Endothelial cell of umbilical vein (primary cell): ENCODE data around the gene FANCC. TPM values are rescaled to one million over a fixed set of nuclear protein-coding genes. Genes with fewer than 3 reads are reported as not detected.

Experiments
- BruUV-seq: library from RNA; stranded (reverse); fragments of 400-500 nt; replicated peaks from 2 replicates; lab custom pipeline; 2021; lab: Mats Ljungman, UMichigan
- CTCF ChIA-PET: fragments of 300-600, 350-600 bp; sonication (Branson Sonifier 250); formaldehyde crosslinking; loops from one replicate; lab custom pipeline; 2021; ENCODE audit warnings: antibody characterized with exemption, inconsistent platforms; lab: Charles Lee
- POLR2A ChIA-PET: fragments of 300-600, 350-600 bp; sonication (Branson Sonifier 250); formaldehyde crosslinking; loops from one replicate; lab custom pipeline; 2021; ENCODE audit warnings: antibody characterized with exemption, inconsistent platforms; lab: Charles Lee
- DNase-seq: peaks from one replicate; pipeline ENCODE4 v3.0.0-alpha.2; 2011; ENCODE audit warnings: low read depth, low spot score
- FAIRE-seq: peaks from 2 replicates; lab custom pipeline; 2011; peaks lifted over from hg19 to GRCh38; lab: Jason Lieb, UNC
- H2AFZ ChIP-seq: 2 replicates; pipeline ENCODE4 v1.6.0; 2012; ENCODE audit warnings: low read depth, low read length, control low read depth, inconsistent platforms
- H3K27ac ChIP-seq: 2 replicates; pipeline ENCODE4 v1.5.1; 2011; ENCODE audit warnings: low read depth, mild to moderate bottlenecking, control low read depth, low read length, moderate library complexity; ENCODE audit not compliant: insufficient read depth
- H3K27me3 ChIP-seq, 2 experiments: 2 replicates each; pipeline versions ENCODE4 v1.6.0 to v1.6.1; 2011; ENCODE audit warnings: low read length in 2 of 2, mixed read lengths in 1 of 2; ENCODE audit not compliant: control insufficient read depth in 2 of 2, insufficient read depth in 2 of 2
- H3K36me3 ChIP-seq, 2 experiments: 2 replicates in 1 of 2; 3 replicates in 1 of 2; pipeline ENCODE4 v1.5.1; 2011; ENCODE audit warnings: low read length in 2 of 2, mild to moderate bottlenecking in 1 of 2, moderate library complexity in 1 of 2; ENCODE audit not compliant: control insufficient read depth in 2 of 2, insufficient read depth in 2 of 2; ENCODE audit errors: extremely low read depth in 1 of 2
- H3K4me1 ChIP-seq: 3 replicates; pipeline ENCODE4 v1.5.1; 2011; ENCODE audit warnings: mild to moderate bottlenecking, low read length; ENCODE audit not compliant: control insufficient read depth, insufficient read depth; ENCODE audit errors: extremely low read depth
- H3K4me2 ChIP-seq: 2 replicates; pipeline ENCODE4 v1.6.1; 2011; ENCODE audit warnings: low read length, control low read depth, mixed read lengths; ENCODE audit not compliant: insufficient read depth
- H3K4me3 ChIP-seq, 3 experiments: fragments of 200-600 bp in 1 of 3; sonication (generic), shearing (Covaris generic) in 1 of 3; replicated peaks in 1 of 3; 2 replicates each; pipeline ENCODE4 v1.5.1; 2011 to 2016; ENCODE audit warnings: control low read depth in 3 of 3, low read length in 3 of 3, mild to moderate bottlenecking in 2 of 3, inconsistent platforms in 1 of 3, low read depth in 1 of 3, moderate library complexity in 1 of 3; ENCODE audit not compliant: insufficient read depth in 1 of 3
- H3K79me2 ChIP-seq: 2 replicates; pipeline ENCODE4 v1.6.0; 2012; ENCODE audit warnings: low read length, inconsistent platforms; ENCODE audit not compliant: control insufficient read depth, insufficient read depth
- H3K9ac ChIP-seq: replicated peaks from 2 replicates; pipeline ENCODE3; 2011; ENCODE audit warnings: low read length, control low read depth; ENCODE audit not compliant: insufficient read depth; ENCODE audit errors: extremely low read depth
- H3K9me1 ChIP-seq: replicated peaks from 3 replicates; pipeline ENCODE4 v1.6.0; 2011; ENCODE audit warnings: mild to moderate bottlenecking, low read length; ENCODE audit not compliant: control insufficient read depth, insufficient read depth; ENCODE audit errors: extremely low read depth
- H3K9me3 ChIP-seq: replicated peaks from 2 replicates; pipeline ENCODE4 v1.5.1; 2012; ENCODE audit warnings: low read length, inconsistent platforms; ENCODE audit not compliant: control insufficient read depth, insufficient read depth
- H4K20me1 ChIP-seq: replicated peaks from 2 replicates; pipeline ENCODE3; 2011; ENCODE audit warnings: mild to moderate bottlenecking, low read length; ENCODE audit not compliant: control insufficient read depth, insufficient read depth; ENCODE audit errors: extremely low read depth
- CTCF ChIP-seq, 2 donors: IDR thresholded peaks; 1 replicate in 1 of 2; 2 replicates in 1 of 2; pipeline ENCODE4 v1.5.1; 2011; ENCODE audit warnings: low read length in 2 of 2, mild to moderate bottlenecking in 2 of 2, moderate library complexity in 2 of 2, control low read depth in 1 of 2, inconsistent platforms in 1 of 2, low read depth in 1 of 2; ENCODE audit not compliant: insufficient read depth in 1 of 2; ENCODE audit errors: extremely low read depth in 1 of 2
- EZH2 ChIP-seq: IDR thresholded peaks from 2 replicates; pipeline ENCODE4 v1.6.1; 2012; ENCODE audit warnings: borderline replicate concordance, low read depth, mild to moderate bottlenecking, moderate library complexity, low read length, inconsistent platforms; ENCODE audit not compliant: severe bottlenecking
- FOS ChIP-seq: IDR thresholded peaks from 2 replicates; pipeline ENCODE4 v1.6.1; 2011; ENCODE audit warnings: mild to moderate bottlenecking, low read length, moderate library complexity, borderline replicate concordance; ENCODE audit not compliant: insufficient read depth
- GATA2 ChIP-seq: IDR thresholded peaks from 2 replicates; pipeline ENCODE4 v1.7.0; 2011; ENCODE audit warnings: low read depth, mild to moderate bottlenecking, moderate library complexity, mixed read lengths, low read length; ENCODE audit not compliant: insufficient read length, insufficient read depth
- JUN ChIP-seq: IDR thresholded peaks from 2 replicates; pipeline ENCODE4 v1.6.1; 2011; ENCODE audit warnings: borderline replicate concordance, low read depth; ENCODE audit not compliant: insufficient read length, insufficient read depth
- MAX ChIP-seq: IDR thresholded peaks from 2 replicates; pipeline ENCODE4 v1.6.1; 2011; ENCODE audit not compliant: insufficient read depth, insufficient read length
- MYC ChIP-seq: IDR thresholded peaks from one replicate; pipeline ENCODE4 v1.6.1; 2011; ENCODE audit warnings: mild to moderate bottlenecking, low read depth, low read length
- POLR2A ChIP-seq: IDR thresholded peaks from 2 replicates; pipeline ENCODE4 v1.6.1; 2012; ENCODE audit warnings: low read depth, mild to moderate bottlenecking, control low read depth, low read length
- POLR2AphosphoS5 ChIP-seq: IDR thresholded peaks from 2 replicates; pipeline ENCODE4 v1.6.1; 2012; ENCODE audit warnings: low read depth, mild to moderate bottlenecking, control low read depth, low read length, moderate library complexity; ENCODE audit not compliant: insufficient read depth
- dilution Hi-C: fragments of 300-500 bp; cut with MboI; formaldehyde crosslinking; loops from one replicate; pipeline ENCODE4 v1.15.0; 2019; ENCODE audit warnings: low sequenced_read_pairs; ENCODE audit not compliant: extremely low pct_ligation_motif_present
- intact Hi-C: fragments of 100-400 bp; cut with micrococcal nuclease; formaldehyde crosslinking; loops from one replicate; pipeline ENCODE4 v1.10.0; 2022
- polyA plus RNA-seq, 4 experiments: library from polyadenylated mRNA; depleted of rRNA in 3 of 4; stranded (reverse) in 3 of 4; unstranded in 1 of 4; fragments of >200 nt; gene quantifications; 2 replicates each; pipeline versions ENCODE4 v1.2.1 to v1.2.3, GENCODE V29; 2011 to 2012; ENCODE audit warnings: missing spikeins in 1 of 4
- total RNA-seq: library from RNA; stranded (reverse); gene quantifications from 2 replicates; pipeline ENCODE4 v1.2.3, GENCODE V29; 2021

Gene FANCC
- total and polyA plus RNA-seq, 2 donors (not counting 3 experiments of a cell fraction or from before 2014, with no cell fraction given): 5.7 to 13.1 TPM

- ChIA-PET CTCF (interaction anchor here (1.7 kb wide), 1 partner anchor 26 kb away, joined by 8 read pairs; no protein-coding TSS in a partner anchor), POLR2A (no interaction called here)
- intact Hi-C loops: no loop called here
- BruUV-seq: no TSS peak
- FAIRE-seq (no peak), DNase-seq (no peak)
- dilution Hi-C loops: no loop called here
- Histone ChIP-seq H3K9ac (no peak overlapping the region), H3K4me3 (no peak overlapping the region), H3K27me3 (no peaks in the 10 kb centered on the region), H3K27ac (no peak overlapping the region), H3K4me1 (no peaks in the 10 kb centered on the region), H4K20me1 (no peaks in the 10 kb centered on the region), H3K36me3 (peaks cover 2 to 7% of the 10 kb centered on the region in 2 experiments), H3K9me3 (no peaks in the 10 kb centered on the region), H2AFZ (no peak overlapping the region), H3K79me2 (no peaks in the 10 kb centered on the region), H3K4me2 (no peak overlapping the region), H3K9me1 (no peaks in the 10 kb centered on the region)
- no peak for TF ChIP-seq GATA2
- TF ChIP-seq CTCF (IDR thresholded peaks at IDR 0.05; ENCODE audit: extremely low read depth in 1 of 2, insufficient read depth in 1 of 2, low read depth in 1 of 2, low read length in 2 of 2): no peak
- TF ChIP-seq FOS: no peak
- TF ChIP-seq JUN: no peak
- TF ChIP-seq MYC: no peak
- TF ChIP-seq POLR2A: no peak
- no peak for TF ChIP-seq POLR2AphosphoS5
- TF ChIP-seq MAX: no peak
- no peak for TF ChIP-seq EZH2
Measured at GRCh38 chr9:95102001-95102433, 215.5 kb downstream of the FANCC start.
